Activated B cell treated with CpG ODN at 0.5 μM for 24 hours (primary cell): ENCODE measurements around the gene WNT16. TPM values are rescaled to one million over a fixed set of nuclear protein-coding genes. Genes with fewer than 3 reads are reported as not detected.

Experiments used
- ATAC-seq: fragments of 200-7000 bp; cut with Tn5 transposase; one replicate; pipeline ENCODE4 v1.10.0; 2021; ENCODE audit warnings: low read depth, mild to moderate bottlenecking, moderate library complexity
- CTCF ChIA-PET: fragments of 350-600 bp; sonication (Branson Sonifier 250); formaldehyde crosslinking; loops from one replicate; lab custom pipeline; 2021; ENCODE audit warnings: antibody characterized with exemption; lab: Charles Lee
- POLR2A ChIA-PET: fragments of 350-600 bp; sonication (Branson Sonifier 250); formaldehyde crosslinking; loops from one replicate; lab custom pipeline; 2021; ENCODE audit warnings: antibody characterized with exemption; lab: Charles Lee
- DNase-seq: peaks from one replicate; pipeline ENCODE4 v3.0.0; 2022
- H3K27ac Mint-ChIP-seq: one replicate; pipeline ENCODE4 v1.8.0; 2020; ENCODE audit warnings: mixed read lengths
- H3K27me3 Mint-ChIP-seq: one replicate; pipeline ENCODE4 v1.8.0; 2021; ENCODE audit warnings: mixed read lengths
- H3K36me3 Mint-ChIP-seq: one replicate; pipeline ENCODE4 v1.8.0; 2021; ENCODE audit warnings: low read depth, mixed read lengths
- H3K4me1 Mint-ChIP-seq: one replicate; pipeline ENCODE4 v1.8.0; 2021; ENCODE audit warnings: mixed read lengths
- H3K4me3 Mint-ChIP-seq: one replicate; pipeline ENCODE4 v1.8.0; 2020; ENCODE audit warnings: mild to moderate bottlenecking, mixed read lengths
- H3K9me3 Mint-ChIP-seq: one replicate; pipeline ENCODE4 v1.8.0; 2020; ENCODE audit warnings: mixed read lengths
- CTCF ChIP-seq: fragments of 200-600 bp; IDR thresholded peaks from one replicate; pipeline ENCODE4 v1.8.0; 2022; ENCODE audit warnings: antibody characterized with exemption, mild to moderate bottlenecking
- intact Hi-C: fragments of 100-400 bp; cut with micrococcal nuclease; formaldehyde crosslinking; loops from one replicate; pipeline ENCODE4 v1.15.1; 2024
- total RNA-seq: library from RNA; stranded (reverse); gene quantifications from 2 replicates; pipeline ENCODE4 v1.2.3, GENCODE V29; 2022

Gene WNT16
- total RNA-seq, 1 donor from 2014 or later = 4.9 TPM

DNA sequence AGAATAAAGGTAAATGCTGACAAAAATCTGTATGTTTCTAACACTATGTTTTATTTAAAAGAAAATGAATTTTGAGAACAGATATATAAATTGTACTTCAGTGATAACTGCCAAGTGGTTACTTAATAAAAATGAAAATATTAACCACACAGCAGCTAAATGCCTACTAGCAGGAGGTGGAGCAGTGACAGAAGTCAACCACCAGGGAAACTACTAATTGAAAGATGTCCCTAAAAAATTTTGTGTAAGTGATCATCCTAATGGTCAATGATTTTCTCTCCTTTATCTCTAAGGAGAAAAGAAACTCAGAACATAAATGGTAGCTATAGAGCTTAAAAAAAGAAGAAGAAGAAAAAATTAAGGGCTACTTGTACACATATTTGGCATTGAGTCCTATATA lies 22.9 kb downstream of the WNT16 start:
- Mint-ChIP-seq H3K27me3 (no peaks in the 10 kb centered on the region), H3K9me3 (no peaks in the 10 kb centered on the region), H3K27ac (peak overlapping the region; percentile 35), H3K36me3 (peaks cover 68% of the 10 kb centered on the region), H3K4me1 (peaks cover 7% of the 10 kb centered on the region), H3K4me3 (no peak overlapping the region)
- TF ChIP-seq CTCF = no peak
- intact Hi-C loops = no loop called here
- ChIA-PET CTCF (interaction anchor here (0.8 to 1.0 kb wide), 3 partner anchors 21 to 196 kb away, joined by 3 to 4 read pairs (median 3); no protein-coding TSS in a partner anchor), POLR2A (no interaction called here)
- DNase-seq (no peak), ATAC-seq (no peak)

GRCh38 chr7:121352323-121352722 lies 23.5 kb downstream of the WNT16 start:
- Mint-ChIP-seq H3K27ac (peak overlapping the region; percentile 35), H3K4me3 (no peak overlapping the region), H3K4me1 (peaks cover 7% of the 10 kb centered on the region), H3K9me3 (no peaks in the 10 kb centered on the region), H3K36me3 (peaks cover 68% of the 10 kb centered on the region), H3K27me3 (no peaks in the 10 kb centered on the region)
- intact Hi-C loops = no loop called here
- DNase-seq = no peak
- POLR2A ChIA-PET = no interaction called here
- no peak for TF ChIP-seq CTCF
- CTCF ChIA-PET = interaction anchor here (0.8 to 1.4 kb wide), 5 partner anchors 15 to 195 kb away, joined by 3 to 4 read pairs (median 3); no protein-coding TSS in a partner anchor
- no peak for ATAC-seq

- H3K27ac Mint-ChIP-seq = no peak overlapping the region
- no peaks in the 10 kb centered on the region for H3K27me3 Mint-ChIP-seq
- peaks cover 81% of the 10 kb centered on the region for H3K36me3 Mint-ChIP-seq
- no peak for TF ChIP-seq CTCF
- ATAC-seq = no peak
- ChIA-PET CTCF (interaction anchor here (0.6 to 1.4 kb wide), 2 partner anchors 12 to 192 kb away, joined by 3 to 4 read pairs; no protein-coding TSS in a partner anchor), POLR2A (no interaction called here)
- no peak overlapping the region for H3K4me3 Mint-ChIP-seq
- DNase-seq = no peak
- no peaks in the 10 kb centered on the region for H3K9me3 Mint-ChIP-seq
- peaks cover 7% of the 10 kb centered on the region for H3K4me1 Mint-ChIP-seq
- intact Hi-C loops = no loop called here
These were observed 26.8 kb downstream of the WNT16 start for GRCh38 chr7:121355574-121355973.

- no peaks in the 10 kb centered on the region for H3K27me3 Mint-ChIP-seq
- POLR2A ChIA-PET = no interaction called here
- intact Hi-C loops = no loop called here
- no peaks in the 10 kb centered on the region for H3K4me1 Mint-ChIP-seq
- DNase-seq (no peak), ATAC-seq (no peak)
- no peak overlapping the region for H3K4me3 Mint-ChIP-seq
- no peaks in the 10 kb centered on the region for H3K9me3 Mint-ChIP-seq
- H3K27ac Mint-ChIP-seq = no peak overlapping the region
- no peak for TF ChIP-seq CTCF
- CTCF ChIA-PET = interaction anchor here (5.5 kb wide), 1 partner anchor 187 kb away, joined by 27 read pairs; no protein-coding TSS in a partner anchor
- H3K36me3 Mint-ChIP-seq = peaks cover 71% of the 10 kb centered on the region
These were observed 31.8 kb downstream of the WNT16 start for GRCh38 chr7:121360564-121360963.

DNA sequence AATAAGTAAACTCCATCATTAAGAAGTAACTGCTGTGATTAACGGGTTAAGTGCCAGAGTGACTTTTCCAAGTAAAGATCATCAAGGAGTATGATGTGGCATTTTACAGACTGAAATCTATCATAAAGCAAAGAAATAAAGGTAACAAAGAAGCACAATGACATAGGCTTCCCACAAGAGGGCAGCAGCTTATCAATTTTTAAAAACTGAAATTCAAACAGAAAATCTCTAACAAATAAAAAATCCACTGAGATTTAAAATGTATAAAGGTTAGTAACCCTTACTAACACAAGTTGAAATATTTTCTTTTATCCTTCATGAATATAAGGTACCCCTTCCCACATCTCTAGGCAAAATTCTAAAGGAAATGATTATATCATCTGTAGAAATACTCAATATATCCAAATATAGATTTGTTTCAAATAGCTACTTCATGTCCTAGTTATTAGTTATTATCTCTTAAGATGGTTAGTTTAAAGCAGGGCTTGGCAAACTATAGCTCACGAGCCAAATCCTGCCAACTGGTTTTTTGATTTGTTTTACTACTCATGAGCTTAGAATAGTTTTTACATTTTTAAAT lies 38.1 kb downstream of the WNT16 start:
- ATAC-seq = peak; percentile 49
- intact Hi-C loops = loop anchor here (1.0 kb wide), 5 partner anchors 29 to 627 kb away; partner anchors contain the start of gene FAM3C
- peak; percentile 21 for TF ChIP-seq CTCF
- Mint-ChIP-seq H3K27ac (peak overlapping the region; percentile 35), H3K36me3 (peaks cover 62% of the 10 kb centered on the region), H3K4me1 (peaks cover 62% of the 10 kb centered on the region), H3K9me3 (no peaks in the 10 kb centered on the region), H3K4me3 (no peak overlapping the region), H3K27me3 (no peaks in the 10 kb centered on the region)
- ChIA-PET POLR2A (interaction anchor here (1.0 to 10.8 kb wide), 5 partner anchors 13 to 180 kb away, joined by 4 to 152 read pairs (median 5); partner anchors contain the start of gene FAM3C), CTCF (interaction anchor here (0.6 to 11.0 kb wide), 30 partner anchors 9 to 630 kb away, joined by 3 to 221 read pairs (median 4); partner anchors contain the start of gene FAM3C)
- DNase-seq = no peak
